Activated CD4-positive, alpha-beta T cell treated with anti-CD3 and anti-CD28 coated beads for 1 hour (primary cell): ENCODE results near the gene MAT1A.

Experiments
- DNase-seq: peaks from one replicate; pipeline ENCODE4 v3.0.0-alpha.2; 2020

MAT1A gene

GRCh38 chr10:80281784-80282765 is 7.4 kb downstream of the MAT1A start:
- no peak for DNase-seq

- DNase-seq = no peak
Observed at GRCh38 chr10:80281292-80281691, 8.2 kb downstream of the MAT1A start.

- DNase-seq = no peak
Observed at GRCh38 chr10:80280071-80280800, 9.2 kb downstream of the MAT1A start.

GRCh38 chr10:80279146-80279545 is 10.3 kb downstream of the MAT1A start:
- DNase-seq = no peak

GRCh38 chr10:80278480-80278879 is 11.0 kb downstream of the MAT1A start:
- DNase-seq = no peak

GRCh38 chr10:80277567-80278250 is 11.7 kb downstream of the MAT1A start:
- DNase-seq = no peak

- DNase-seq = no peak
Observed at GRCh38 chr10:80277016-80277415, 12.4 kb downstream of the MAT1A start.

- no peak for DNase-seq
Observed at GRCh38 chr10:80276335-80276734, 13.1 kb downstream of the MAT1A start.

- no peak for DNase-seq
Observed at GRCh38 chr10:80275756-80276155, 13.7 kb downstream of the MAT1A start.

- no peak for DNase-seq
Observed at GRCh38 chr10:80275135-80275498, 14.3 kb downstream of the MAT1A start.

- no peak for DNase-seq
Observed at GRCh38 chr10:80274396-80275134, 14.9 kb downstream of the MAT1A start.

GRCh38 chr10:80273523-80274170 is 15.8 kb downstream of the MAT1A start:
- no peak for DNase-seq

- DNase-seq = no peak
Observed at GRCh38 chr10:80272793-80273522, 16.5 kb downstream of the MAT1A start.

GRCh38 chr10:80271416-80271815 is 18.0 kb downstream of the MAT1A start:
- no peak for DNase-seq

- no peak for DNase-seq
Observed at GRCh38 chr10:80270887-80271286, 18.6 kb downstream of the MAT1A start.

GRCh38 chr10:80268938-80269588 is 20.4 kb downstream of the MAT1A start:
- no peak for DNase-seq

GRCh38 chr10:80268266-80268665 is 21.2 kb downstream of the MAT1A start:
- no peak for DNase-seq

- DNase-seq = no peak
Observed at GRCh38 chr10:80266513-80266863, 23.0 kb downstream of the MAT1A start.

GRCh38 chr10:80265740-80266512 is 23.5 kb downstream of the MAT1A start:
- DNase-seq = no peak
